ENCODE measurements around the gene TXN2. TPM values are rescaled to one million over a fixed set of nuclear protein-coding genes. Genes with fewer than 3 reads are reported as not detected.
"Not testable (repeated sequence)": the region's sequence is repeated elsewhere in the genome, so short reads cannot be mapped to it uniquely, and the experiment has no call there.

The TXN2 gene
- total RNA-seq, 1 donor = 17.4 TPM

DNA sequence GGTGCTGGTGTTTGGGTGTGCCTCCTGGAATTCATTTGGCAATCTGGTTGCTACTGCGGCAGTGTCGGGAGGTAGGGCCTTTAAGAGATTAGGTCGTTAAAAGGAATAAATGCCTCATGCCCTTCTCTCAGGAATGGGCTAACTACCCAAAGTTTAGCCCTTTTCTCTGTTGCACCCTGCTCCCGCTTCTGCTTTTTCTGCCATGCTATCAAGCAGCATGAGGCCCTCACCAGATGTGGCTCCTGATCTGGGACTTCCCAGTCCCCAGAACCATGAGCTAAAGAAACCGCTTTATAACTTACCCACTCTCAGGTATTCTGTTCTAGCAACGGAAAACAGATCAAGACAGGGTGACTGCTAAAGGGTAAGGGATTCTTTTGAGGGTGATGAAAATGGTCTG lies 41.2 kb upstream of the TXN2 start:
- Histone ChIP-seq H3K4me3 (ENCODE audit: insufficient read depth, low read length) (no peak overlapping the region), H4K20me1 (ENCODE audit: insufficient read depth, low read length) (peaks cover 26% of the 10 kb centered on the region), H3K4me2 (ENCODE audit: insufficient read depth, low read length) (no peak overlapping the region), H3K27me3 (ENCODE audit: insufficient read depth, low read length) (no peaks in the 10 kb centered on the region), H3K79me2 (ENCODE audit: insufficient read depth, low read length) (peaks cover 29% of the 10 kb centered on the region), H3K36me3 (ENCODE audit: insufficient read depth, low read length) (peaks cover 93% of the 10 kb centered on the region), H3K4me1 (ENCODE audit: insufficient read depth, low read length) (peaks cover 5% of the 10 kb centered on the region), H3K27ac (ENCODE audit: low read depth, low read length) (no peak overlapping the region), H3K9me3 (ENCODE audit: low read depth, low read length) (no peaks in the 10 kb centered on the region), H2AFZ (ENCODE audit: low read length) (no peak overlapping the region)
- TF ChIP-seq, protein P1, sequence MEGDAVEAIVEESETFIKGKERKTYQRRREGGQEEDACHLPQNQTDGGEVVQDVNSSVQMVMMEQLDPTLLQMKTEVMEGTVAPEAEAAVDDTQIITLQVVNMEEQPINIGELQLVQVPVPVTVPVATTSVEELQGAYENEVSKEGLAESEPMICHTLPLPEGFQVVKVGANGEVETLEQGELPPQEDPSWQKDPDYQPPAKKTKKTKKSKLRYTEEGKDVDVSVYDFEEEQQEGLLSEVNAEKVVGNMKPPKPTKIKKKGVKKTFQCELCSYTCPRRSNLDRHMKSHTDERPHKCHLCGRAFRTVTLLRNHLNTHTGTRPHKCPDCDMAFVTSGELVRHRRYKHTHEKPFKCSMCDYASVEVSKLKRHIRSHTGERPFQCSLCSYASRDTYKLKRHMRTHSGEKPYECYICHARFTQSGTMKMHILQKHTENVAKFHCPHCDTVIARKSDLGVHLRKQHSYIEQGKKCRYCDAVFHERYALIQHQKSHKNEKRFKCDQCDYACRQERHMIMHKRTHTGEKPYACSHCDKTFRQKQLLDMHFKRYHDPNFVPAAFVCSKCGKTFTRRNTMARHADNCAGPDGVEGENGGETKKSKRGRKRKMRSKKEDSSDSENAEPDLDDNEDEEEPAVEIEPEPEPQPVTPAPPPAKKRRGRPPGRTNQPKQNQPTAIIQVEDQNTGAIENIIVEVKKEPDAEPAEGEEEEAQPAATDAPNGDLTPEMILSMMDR (IDR thresholded peaks at IDR 0.05; ENCODE audit: extremely low read depth, low read depth, low read length) = no peak
- no peak for DNase-seq (ENCODE audit: insufficient read length, low spot score, missing footprints)

DNA sequence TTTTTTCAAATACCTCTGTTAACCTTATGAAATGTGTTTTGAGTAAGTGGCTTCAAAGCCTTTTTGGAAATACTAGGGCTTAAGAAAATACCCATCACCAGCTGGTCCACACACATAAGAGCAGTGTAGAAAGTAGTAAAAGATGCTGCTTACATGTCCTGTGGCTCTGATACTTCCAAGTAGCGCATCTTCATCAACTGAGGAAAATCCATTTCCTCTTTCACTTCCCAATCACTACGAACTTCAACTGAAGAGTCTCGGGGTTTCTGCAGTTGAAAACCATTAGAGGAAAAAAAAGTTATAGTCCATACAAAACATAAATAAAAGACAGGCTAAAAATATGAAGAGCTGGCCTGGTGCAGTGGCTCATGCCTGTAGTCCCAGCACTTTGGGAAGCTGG lies 39.0 kb upstream of the TXN2 start:
- Histone ChIP-seq H3K9me3 (ENCODE audit: low read depth, low read length) (no peaks in the 10 kb centered on the region), H2AFZ (ENCODE audit: low read length) (no peak overlapping the region), H3K4me3 (ENCODE audit: insufficient read depth, low read length) (no peak overlapping the region), H3K79me2 (ENCODE audit: insufficient read depth, low read length) (peaks cover 10% of the 10 kb centered on the region), H3K27me3 (ENCODE audit: insufficient read depth, low read length) (no peaks in the 10 kb centered on the region), H3K4me1 (ENCODE audit: insufficient read depth, low read length) (no peaks in the 10 kb centered on the region), H3K36me3 (ENCODE audit: insufficient read depth, low read length) (peaks cover 97% of the 10 kb centered on the region), H3K27ac (ENCODE audit: low read depth, low read length) (no peak overlapping the region), H3K4me2 (ENCODE audit: insufficient read depth, low read length) (no peak overlapping the region), H4K20me1 (ENCODE audit: insufficient read depth, low read length) (peaks cover 17% of the 10 kb centered on the region)
- TF ChIP-seq, protein P1 (IDR thresholded peaks at IDR 0.05; ENCODE audit: extremely low read depth, low read depth, low read length) = no peak
- no peak for DNase-seq (ENCODE audit: insufficient read length, low spot score, missing footprints)

DNA sequence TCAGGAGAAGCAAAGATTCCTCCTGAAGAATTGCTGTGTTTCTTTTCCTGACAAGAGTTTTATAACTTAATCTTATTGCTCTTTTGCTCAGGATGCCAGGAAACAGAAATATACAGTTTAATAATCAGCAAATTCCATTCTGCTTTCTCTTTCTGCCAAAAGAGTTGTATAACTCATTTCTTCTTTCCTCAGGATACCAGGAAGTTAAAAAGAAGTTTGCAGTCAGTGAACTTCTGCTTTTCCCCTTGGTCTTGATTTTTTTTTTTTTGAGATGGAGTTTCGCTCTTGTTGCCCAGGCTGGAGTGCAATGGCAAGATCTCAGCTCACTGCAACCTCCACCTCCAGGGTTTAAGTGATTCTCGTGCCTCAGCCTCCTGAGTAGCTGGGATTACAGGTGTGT lies 38.5 kb upstream of the TXN2 start:
- H3K36me3 ChIP-seq (ENCODE audit: insufficient read depth, low read length) = peaks cover 96% of the 10 kb centered on the region
- not testable (repeated sequence) for H3K4me1 ChIP-seq (ENCODE audit: insufficient read depth, low read length); H3K79me2 ChIP-seq (ENCODE audit: insufficient read depth, low read length); H2AFZ ChIP-seq (ENCODE audit: low read length); H3K4me3 ChIP-seq (ENCODE audit: insufficient read depth, low read length); H3K27me3 ChIP-seq (ENCODE audit: insufficient read depth, low read length); H3K9me3 ChIP-seq (ENCODE audit: low read depth, low read length); DNase-seq (ENCODE audit: insufficient read length, low spot score, missing footprints); H3K4me2 ChIP-seq (ENCODE audit: insufficient read depth, low read length); H3K27ac ChIP-seq (ENCODE audit: low read depth, low read length)
- H4K20me1 ChIP-seq (ENCODE audit: insufficient read depth, low read length) = peaks cover 17% of the 10 kb centered on the region

DNA sequence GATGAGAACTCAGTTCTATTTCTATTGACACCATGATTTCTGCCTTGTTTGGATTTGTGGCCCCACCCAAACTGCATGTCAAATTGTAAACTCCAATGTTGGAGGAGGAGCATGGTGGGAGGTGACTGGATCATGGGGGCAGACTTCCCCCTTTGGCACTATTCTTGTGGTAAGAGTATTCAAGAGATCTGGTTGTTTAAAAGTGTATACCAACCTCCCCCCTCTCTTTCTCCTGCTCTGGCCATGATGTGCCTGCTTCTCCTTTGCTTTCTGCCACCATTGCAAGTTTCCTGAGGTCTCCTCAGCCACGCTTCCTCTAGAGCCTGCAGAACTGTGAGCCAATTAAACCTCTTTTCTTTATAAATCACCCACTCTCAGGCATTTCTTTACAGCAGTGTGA lies 33.3 kb upstream of the TXN2 start:
- TF ChIP-seq, protein P1 (IDR thresholded peaks at IDR 0.05; ENCODE audit: extremely low read depth, low read depth, low read length) = no peak
- H4K20me1 ChIP-seq (ENCODE audit: insufficient read depth, low read length) = peaks cover 18% of the 10 kb centered on the region
- H2AFZ ChIP-seq (ENCODE audit: low read length) = no peak overlapping the region
- no peak for DNase-seq (ENCODE audit: insufficient read length, low spot score, missing footprints)
- H3K9me3 ChIP-seq (ENCODE audit: low read depth, low read length) = no peaks in the 10 kb centered on the region
- peaks cover 94% of the 10 kb centered on the region for H3K36me3 ChIP-seq (ENCODE audit: insufficient read depth, low read length)
- peaks cover 4% of the 10 kb centered on the region for H3K79me2 ChIP-seq (ENCODE audit: insufficient read depth, low read length)
- H3K4me2 ChIP-seq (ENCODE audit: insufficient read depth, low read length) = no peak overlapping the region
- no peak overlapping the region for H3K4me3 ChIP-seq (ENCODE audit: insufficient read depth, low read length)
- no peaks in the 10 kb centered on the region for H3K27me3 ChIP-seq (ENCODE audit: insufficient read depth, low read length)
- no peaks in the 10 kb centered on the region for H3K4me1 ChIP-seq (ENCODE audit: insufficient read depth, low read length)
- H3K27ac ChIP-seq (ENCODE audit: low read depth, low read length) = no peak overlapping the region

All from osteoblast (primary cell).